Measurements from ENCODE around the gene PVALEF.

GRCh38 chr17:81160306-81160705, 5.0 kb upstream of the PVALEF start:
- TF ChIP-seq CTCF (IDR thresholded peaks at IDR 0.05) (no peak), POLR2A (IDR thresholded peaks at IDR 0.05) (no peak), EP300 (IDR thresholded peaks at IDR 0.05) (no peak)
